ENCODE data around the gene PEX26.

GRCh38 chr22:18136563-18137320 lies 59.0 kb downstream of the PEX26 start:
- TF ChIP-seq POLR2A (IDR thresholded peaks at IDR 0.05; ENCODE audit: low read depth, low read length) (no peak), JUN (IDR thresholded peaks at IDR 0.05; ENCODE audit: borderline replicate concordance, insufficient read depth, insufficient read length, low read depth) (no peak)
- TF ChIP-seq, protein P1, sequence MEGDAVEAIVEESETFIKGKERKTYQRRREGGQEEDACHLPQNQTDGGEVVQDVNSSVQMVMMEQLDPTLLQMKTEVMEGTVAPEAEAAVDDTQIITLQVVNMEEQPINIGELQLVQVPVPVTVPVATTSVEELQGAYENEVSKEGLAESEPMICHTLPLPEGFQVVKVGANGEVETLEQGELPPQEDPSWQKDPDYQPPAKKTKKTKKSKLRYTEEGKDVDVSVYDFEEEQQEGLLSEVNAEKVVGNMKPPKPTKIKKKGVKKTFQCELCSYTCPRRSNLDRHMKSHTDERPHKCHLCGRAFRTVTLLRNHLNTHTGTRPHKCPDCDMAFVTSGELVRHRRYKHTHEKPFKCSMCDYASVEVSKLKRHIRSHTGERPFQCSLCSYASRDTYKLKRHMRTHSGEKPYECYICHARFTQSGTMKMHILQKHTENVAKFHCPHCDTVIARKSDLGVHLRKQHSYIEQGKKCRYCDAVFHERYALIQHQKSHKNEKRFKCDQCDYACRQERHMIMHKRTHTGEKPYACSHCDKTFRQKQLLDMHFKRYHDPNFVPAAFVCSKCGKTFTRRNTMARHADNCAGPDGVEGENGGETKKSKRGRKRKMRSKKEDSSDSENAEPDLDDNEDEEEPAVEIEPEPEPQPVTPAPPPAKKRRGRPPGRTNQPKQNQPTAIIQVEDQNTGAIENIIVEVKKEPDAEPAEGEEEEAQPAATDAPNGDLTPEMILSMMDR (IDR thresholded peaks at IDR 0.05; ENCODE audit: extremely low read depth in 1 of 2, insufficient read depth in 1 of 2, low read depth in 1 of 2, low read length in 2 of 2) = no peak

Measured in endothelial cell of umbilical vein (primary cell).